ENCODE measurements around the gene BARHL1.

The BARHL1 gene

DNA sequence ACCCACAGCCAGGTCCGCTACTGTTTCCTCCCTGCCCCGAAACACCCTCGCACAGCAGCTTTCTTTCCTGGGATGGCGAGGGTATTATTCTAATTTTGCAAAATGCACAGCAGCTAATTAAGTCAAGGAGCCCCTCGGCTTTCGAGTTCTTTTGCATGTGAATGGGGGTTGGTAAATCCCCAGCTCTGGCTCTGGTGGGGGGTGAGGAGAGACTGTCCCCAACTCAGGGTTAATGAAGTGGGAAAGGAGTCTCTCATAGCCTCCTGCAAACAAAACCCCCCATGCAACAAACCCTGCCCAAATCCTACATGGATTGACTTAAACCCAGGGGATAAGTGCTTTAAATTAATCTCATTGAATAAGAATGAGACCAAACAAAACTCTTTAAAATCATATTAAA lies 8.8 kb downstream of the BARHL1 start:
- H3K27me3 ChIP-seq (ENCODE audit: low read length): no peaks in the 10 kb centered on the region

DNA sequence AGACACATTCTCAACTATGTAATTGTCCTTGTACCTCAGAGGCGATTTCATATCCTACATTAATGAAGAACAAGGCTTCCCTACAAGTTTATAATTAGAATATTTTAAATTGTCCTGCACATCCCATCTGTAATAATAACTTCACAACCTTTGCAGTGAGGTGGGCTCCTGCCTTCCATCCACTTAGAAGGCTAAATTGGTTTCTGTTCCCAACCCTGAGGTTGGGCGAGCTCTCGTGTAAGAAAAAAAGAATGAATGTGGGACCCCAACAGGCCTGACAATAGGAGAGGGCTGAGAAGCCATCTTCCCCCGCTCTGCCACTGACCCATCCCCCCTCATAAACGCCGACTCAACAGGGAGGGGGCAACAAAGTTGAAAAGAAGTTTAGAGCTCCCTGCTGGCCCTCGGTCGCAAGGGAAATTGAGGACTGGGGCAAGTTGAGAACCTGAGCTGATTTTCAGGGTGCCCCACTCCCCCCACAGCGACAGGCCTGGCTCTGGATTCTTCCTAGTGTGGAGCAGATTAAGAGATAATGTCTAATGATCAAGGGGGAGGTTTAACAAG lies 9.4 kb downstream of the BARHL1 start:
- Histone ChIP-seq H3F3A (ENCODE audit: insufficient read depth) (no peaks in the 10 kb centered on the region), H3K9ac (ENCODE audit: low read length) (no peak overlapping the region), H2AFZ (ENCODE audit: low read depth, low read length, severe bottlenecking) (no peak overlapping the region), H3K9me3 (ENCODE audit: insufficient read depth, low read length) (no peaks in the 10 kb centered on the region), H4K20me1 (ENCODE audit: low read depth, low read length) (no peaks in the 10 kb centered on the region), H3K27me3 (ENCODE audit: low read length) (no peaks in the 10 kb centered on the region), H3K4me3 (ENCODE audit: insufficient read depth, low read length, poor library complexity, severe bottlenecking) (no peak overlapping the region), H3K36me3 (ENCODE audit: low read length) (no peaks in the 10 kb centered on the region), H3K79me2 (ENCODE audit: insufficient read depth, low read length) (no peaks in the 10 kb centered on the region), H3K9me2 (replicated peaks; ENCODE audit: insufficient read depth, low read length) (no peaks in the 10 kb centered on the region), H3K4me2 (ENCODE audit: low read depth, low read length, poor library complexity, severe bottlenecking) (no peak overlapping the region), H3K27ac (ENCODE audit: low read depth, low read length) (no peak overlapping the region)
- TF ChIP-seq, protein P1, sequence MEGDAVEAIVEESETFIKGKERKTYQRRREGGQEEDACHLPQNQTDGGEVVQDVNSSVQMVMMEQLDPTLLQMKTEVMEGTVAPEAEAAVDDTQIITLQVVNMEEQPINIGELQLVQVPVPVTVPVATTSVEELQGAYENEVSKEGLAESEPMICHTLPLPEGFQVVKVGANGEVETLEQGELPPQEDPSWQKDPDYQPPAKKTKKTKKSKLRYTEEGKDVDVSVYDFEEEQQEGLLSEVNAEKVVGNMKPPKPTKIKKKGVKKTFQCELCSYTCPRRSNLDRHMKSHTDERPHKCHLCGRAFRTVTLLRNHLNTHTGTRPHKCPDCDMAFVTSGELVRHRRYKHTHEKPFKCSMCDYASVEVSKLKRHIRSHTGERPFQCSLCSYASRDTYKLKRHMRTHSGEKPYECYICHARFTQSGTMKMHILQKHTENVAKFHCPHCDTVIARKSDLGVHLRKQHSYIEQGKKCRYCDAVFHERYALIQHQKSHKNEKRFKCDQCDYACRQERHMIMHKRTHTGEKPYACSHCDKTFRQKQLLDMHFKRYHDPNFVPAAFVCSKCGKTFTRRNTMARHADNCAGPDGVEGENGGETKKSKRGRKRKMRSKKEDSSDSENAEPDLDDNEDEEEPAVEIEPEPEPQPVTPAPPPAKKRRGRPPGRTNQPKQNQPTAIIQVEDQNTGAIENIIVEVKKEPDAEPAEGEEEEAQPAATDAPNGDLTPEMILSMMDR (IDR thresholded peaks at IDR 0.05; ENCODE audit: insufficient read depth, low read length, poor library complexity, severe bottlenecking): no peak
- TF ChIP-seq EZH2phosphoT487 (conservative IDR thresholded peaks at IDR 0.05; ENCODE audit: low read length): no peak

More for the DNA sequence above, 8.8 kb downstream of the BARHL1 start:
- no peak overlapping the region for H3K27ac ChIP-seq (ENCODE audit: low read depth, low read length)
- H3K4me3 ChIP-seq (ENCODE audit: insufficient read depth, low read length, poor library complexity, severe bottlenecking): no peak overlapping the region
- H3K9ac ChIP-seq (ENCODE audit: low read length): no peak overlapping the region
- H3K4me2 ChIP-seq (ENCODE audit: low read depth, low read length, poor library complexity, severe bottlenecking): no peak overlapping the region
- no peaks in the 10 kb centered on the region for H3K9me2 ChIP-seq (replicated peaks; ENCODE audit: insufficient read depth, low read length)
- no peaks in the 10 kb centered on the region for H3K36me3 ChIP-seq (ENCODE audit: low read length)
- no peak overlapping the region for H2AFZ ChIP-seq (ENCODE audit: low read depth, low read length, severe bottlenecking)
- TF ChIP-seq EZH2phosphoT487 (conservative IDR thresholded peaks at IDR 0.05; ENCODE audit: low read length): no peak
- TF ChIP-seq, protein P1 (IDR thresholded peaks at IDR 0.05; ENCODE audit: insufficient read depth, low read length, poor library complexity, severe bottlenecking): no peak
- H3K9me3 ChIP-seq (ENCODE audit: insufficient read depth, low read length): no peaks in the 10 kb centered on the region
- no peaks in the 10 kb centered on the region for H4K20me1 ChIP-seq (ENCODE audit: low read depth, low read length)
- H3K79me2 ChIP-seq (ENCODE audit: insufficient read depth, low read length): no peaks in the 10 kb centered on the region
- no peaks in the 10 kb centered on the region for H3F3A ChIP-seq (ENCODE audit: insufficient read depth)

GRCh38 chr9:132592451-132592850 lies 10.0 kb downstream of the BARHL1 start:
- no peak overlapping the region for H3K4me3 ChIP-seq (ENCODE audit: insufficient read depth, low read length, poor library complexity, severe bottlenecking)
- no peaks in the 10 kb centered on the region for H4K20me1 ChIP-seq (ENCODE audit: low read depth, low read length)
- no peaks in the 10 kb centered on the region for H3K36me3 ChIP-seq (ENCODE audit: low read length)
- H3K9me3 ChIP-seq (ENCODE audit: insufficient read depth, low read length): no peaks in the 10 kb centered on the region
- no peak overlapping the region for H3K9ac ChIP-seq (ENCODE audit: low read length)
- H3K79me2 ChIP-seq (ENCODE audit: insufficient read depth, low read length): no peaks in the 10 kb centered on the region
- no peaks in the 10 kb centered on the region for H3F3A ChIP-seq (ENCODE audit: insufficient read depth)
- H2AFZ ChIP-seq (ENCODE audit: low read depth, low read length, severe bottlenecking): no peak overlapping the region
- H3K27me3 ChIP-seq (ENCODE audit: low read length): no peaks in the 10 kb centered on the region
- H3K9me2 ChIP-seq (replicated peaks; ENCODE audit: insufficient read depth, low read length): no peaks in the 10 kb centered on the region
- no peak overlapping the region for H3K4me2 ChIP-seq (ENCODE audit: low read depth, low read length, poor library complexity, severe bottlenecking)
- TF ChIP-seq EZH2phosphoT487 (conservative IDR thresholded peaks at IDR 0.05; ENCODE audit: low read length): no peak
- TF ChIP-seq, protein P1 (IDR thresholded peaks at IDR 0.05; ENCODE audit: insufficient read depth, low read length, poor library complexity, severe bottlenecking): no peak
- H3K27ac ChIP-seq (ENCODE audit: low read depth, low read length): no peak overlapping the region

Data from SU-DHL-6 (cell line).